Activated naive CD4-positive, alpha-beta T cell treated with anti-CD3 and anti-CD28 coated beads for 36 hours (primary cell): ENCODE data around the gene THRB. TPM values are rescaled to one million over a fixed set of nuclear protein-coding genes. Genes with fewer than 3 reads are reported as not detected.

Experiments used
- CTCF ChIA-PET: fragments of 350-600 bp; sonication (Branson Sonifier 250); formaldehyde crosslinking; loops from one replicate; lab custom pipeline; 2021; ENCODE audit warnings: antibody characterized with exemption; lab: Charles Lee
- DNase-seq: peaks from one replicate; pipeline ENCODE4 v3.0.0-alpha.2; 2020
- H3K27ac Mint-ChIP-seq: one replicate; pipeline ENCODE4 v1.8.0; 2021; ENCODE audit warnings: mild to moderate bottlenecking, mixed read lengths
- H3K27me3 Mint-ChIP-seq: one replicate; pipeline ENCODE4 v1.8.0; 2021; ENCODE audit warnings: low read depth, mixed read lengths
- H3K36me3 Mint-ChIP-seq: one replicate; pipeline ENCODE4 v1.8.0; 2021; ENCODE audit warnings: low read depth, mixed read lengths
- H3K4me1 Mint-ChIP-seq: one replicate; pipeline ENCODE4 v1.8.0; 2021; ENCODE audit warnings: low read depth, mixed read lengths
- H3K4me3 Mint-ChIP-seq: one replicate; pipeline ENCODE4 v1.8.0; 2021; ENCODE audit warnings: mild to moderate bottlenecking, moderate library complexity, mixed read lengths
- H3K9me3 Mint-ChIP-seq: one replicate; pipeline ENCODE4 v1.8.0; 2021; ENCODE audit warnings: mixed read lengths
- intact Hi-C: fragments of 100-400 bp; cut with micrococcal nuclease; formaldehyde crosslinking; loops from one replicate; pipeline ENCODE4 v1.15.1; 2023
- total RNA-seq, 2 experiments: library from RNA; stranded (reverse); gene quantifications; one replicate each; pipeline ENCODE4 v1.2.3, GENCODE V29; 2021

THRB gene
- total RNA-seq, 2 experiments from 2014 or later = not detected

DNA sequence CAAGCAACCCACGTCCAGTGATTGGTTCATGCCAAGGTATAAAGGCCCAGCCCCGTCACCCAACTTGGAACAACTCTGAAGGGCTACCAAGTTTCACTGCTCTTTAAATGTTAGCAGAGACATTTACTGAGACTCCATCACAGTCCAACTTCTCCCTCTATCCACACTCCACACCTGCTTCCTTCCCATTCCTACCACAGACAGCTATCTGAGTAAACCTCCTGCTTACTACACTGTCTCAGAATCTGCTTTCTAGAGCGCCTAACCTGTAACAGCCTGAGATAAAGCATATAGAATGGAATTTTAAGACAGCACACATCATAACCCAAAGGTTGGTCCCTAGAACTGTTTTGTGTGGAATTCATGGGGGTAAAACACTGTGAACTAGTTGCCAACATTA is 106.5 kb downstream of the THRB start:
- no peaks in the 10 kb centered on the region for H3K27me3 Mint-ChIP-seq
- H3K4me3 Mint-ChIP-seq = no peak overlapping the region
- CTCF ChIA-PET = interaction anchor here (0.6 kb wide), 1 partner anchor 1725 kb away, joined by 3 read pairs; no protein-coding TSS in a partner anchor
- H3K9me3 Mint-ChIP-seq = no peaks in the 10 kb centered on the region
- H3K4me1 Mint-ChIP-seq = no peaks in the 10 kb centered on the region
- no peak overlapping the region for H3K27ac Mint-ChIP-seq
- intact Hi-C loops = no loop called here
- DNase-seq = no peak
- H3K36me3 Mint-ChIP-seq = no peaks in the 10 kb centered on the region

DNA sequence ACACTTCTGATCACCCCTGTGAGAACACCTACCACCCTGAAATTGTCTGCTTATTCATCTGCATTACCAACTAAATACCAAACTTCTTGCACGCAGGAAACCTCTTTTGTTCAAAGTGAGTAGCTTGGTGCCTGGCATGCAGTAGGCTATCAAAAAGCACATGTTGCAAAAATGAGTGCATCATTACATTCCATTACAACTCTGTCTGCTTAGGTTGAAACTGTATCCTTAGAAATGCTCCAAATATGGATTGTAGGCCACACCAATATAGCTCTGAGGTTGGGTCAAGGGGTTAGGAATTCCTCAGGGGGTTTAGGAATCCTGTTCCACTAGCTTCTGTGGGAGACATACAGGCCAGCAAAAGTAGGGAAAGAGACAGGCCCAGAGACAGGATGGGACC is 107.2 kb downstream of the THRB start:
- Mint-ChIP-seq H3K36me3 (no peaks in the 10 kb centered on the region), H3K9me3 (no peaks in the 10 kb centered on the region), H3K27me3 (no peaks in the 10 kb centered on the region), H3K27ac (no peak overlapping the region), H3K4me3 (no peak overlapping the region), H3K4me1 (no peaks in the 10 kb centered on the region)
- DNase-seq = no peak
- CTCF ChIA-PET = no interaction called here
- intact Hi-C loops = no loop called here

DNA sequence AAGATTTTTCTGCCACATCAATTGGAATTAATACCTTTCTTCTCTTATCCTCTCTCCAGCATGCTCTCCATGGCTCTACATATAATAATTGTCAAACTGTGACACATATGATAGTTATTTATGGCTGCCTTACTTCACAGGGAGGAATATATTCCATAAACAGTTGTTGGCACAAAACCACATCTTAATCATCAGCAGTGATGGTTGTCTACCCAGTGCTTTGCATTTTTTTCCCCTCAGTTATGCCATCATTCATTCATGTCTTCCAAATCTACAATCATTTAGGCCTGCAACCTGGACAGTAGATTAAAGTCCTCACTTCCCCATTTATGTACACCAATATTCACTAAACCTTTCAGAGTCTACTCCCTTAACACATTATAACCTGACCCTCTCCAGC is 107.7 kb downstream of the THRB start:
- no peak overlapping the region for H3K27ac Mint-ChIP-seq
- no peak overlapping the region for H3K4me3 Mint-ChIP-seq
- H3K27me3 Mint-ChIP-seq = no peaks in the 10 kb centered on the region
- CTCF ChIA-PET = no interaction called here
- no peaks in the 10 kb centered on the region for H3K9me3 Mint-ChIP-seq
- DNase-seq = no peak
- intact Hi-C loops = no loop called here
- no peaks in the 10 kb centered on the region for H3K4me1 Mint-ChIP-seq
- H3K36me3 Mint-ChIP-seq = no peaks in the 10 kb centered on the region

DNA sequence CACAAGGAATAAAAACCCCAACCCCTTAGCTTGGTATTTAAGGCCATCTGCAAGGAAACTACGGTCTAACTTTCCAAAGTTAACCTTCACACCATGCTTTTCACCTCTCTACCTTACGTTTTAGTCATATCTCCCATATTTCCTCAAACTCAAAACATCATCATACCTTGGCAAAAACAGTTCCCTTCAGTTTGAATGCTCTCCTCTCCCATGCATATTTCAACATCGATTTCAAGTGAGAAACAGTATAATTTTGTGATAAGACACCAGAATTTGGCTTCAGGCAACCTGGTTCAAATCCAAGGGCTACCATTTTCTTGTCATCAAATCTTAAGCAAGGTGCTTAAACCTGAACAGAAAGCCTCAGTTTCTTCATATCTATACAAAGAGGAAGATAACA is 108.2 kb downstream of the THRB start:
- Mint-ChIP-seq H3K36me3 (no peaks in the 10 kb centered on the region), H3K4me1 (no peaks in the 10 kb centered on the region), H3K9me3 (no peaks in the 10 kb centered on the region), H3K27me3 (no peaks in the 10 kb centered on the region), H3K27ac (no peak overlapping the region), H3K4me3 (no peak overlapping the region)
- intact Hi-C loops = no loop called here
- CTCF ChIA-PET = no interaction called here
- no peak for DNase-seq

DNA sequence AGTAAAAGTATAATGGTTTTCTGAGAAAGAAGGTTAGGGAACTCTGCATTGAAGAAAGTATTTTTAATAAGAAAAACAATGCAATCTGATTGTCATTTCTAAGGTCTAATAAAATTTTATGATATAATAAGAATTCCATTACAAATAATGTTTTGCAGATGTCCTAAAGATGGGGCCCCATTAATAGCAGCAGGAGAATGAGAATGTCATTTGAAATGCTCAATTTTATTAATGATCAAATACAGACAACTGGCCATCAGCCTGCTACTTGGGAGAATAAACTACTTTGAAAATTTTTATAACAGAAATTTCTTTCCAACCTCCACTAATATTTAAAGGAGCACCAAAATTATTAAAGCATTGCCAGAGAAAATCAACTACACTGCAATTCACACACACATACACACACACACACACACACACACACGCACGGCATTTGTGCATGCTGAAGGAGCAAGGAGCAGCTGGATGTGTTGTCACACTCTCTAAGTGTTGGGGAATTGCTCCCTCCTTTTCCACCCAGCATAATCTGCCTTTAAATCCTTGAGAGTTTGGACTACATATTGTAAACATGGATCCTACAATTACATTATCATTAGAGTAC is 109.5 kb downstream of the THRB start:
- Mint-ChIP-seq H3K9me3 (no peaks in the 10 kb centered on the region), H3K27me3 (no peaks in the 10 kb centered on the region), H3K27ac (no peak overlapping the region), H3K36me3 (no peaks in the 10 kb centered on the region), H3K4me1 (no peaks in the 10 kb centered on the region), H3K4me3 (no peak overlapping the region)
- intact Hi-C loops = no loop called here
- DNase-seq = no peak
- CTCF ChIA-PET = no interaction called here

DNA sequence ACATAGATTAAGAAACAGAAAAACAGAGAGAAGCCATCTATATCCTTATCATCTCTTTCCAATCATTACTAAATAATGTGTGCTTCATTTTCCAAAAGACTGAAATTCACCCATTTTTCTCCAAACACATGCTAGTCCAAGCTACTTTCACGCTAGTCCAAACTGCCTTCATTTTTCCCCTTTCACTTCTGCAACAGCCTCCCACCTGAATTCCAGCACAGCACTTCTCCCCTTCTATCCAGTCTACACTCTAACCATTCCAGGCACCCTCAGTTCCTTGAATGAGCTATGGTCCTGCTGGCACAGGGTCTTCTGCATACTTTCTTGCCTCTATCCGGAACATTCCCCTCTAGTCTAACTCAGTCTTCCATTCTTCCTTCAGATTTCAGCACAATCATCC is 112.0 kb downstream of the THRB start:
- no peaks in the 10 kb centered on the region for H3K36me3 Mint-ChIP-seq
- DNase-seq = no peak
- H3K9me3 Mint-ChIP-seq = no peaks in the 10 kb centered on the region
- intact Hi-C loops = no loop called here
- no peaks in the 10 kb centered on the region for H3K4me1 Mint-ChIP-seq
- CTCF ChIA-PET = no interaction called here
- H3K27ac Mint-ChIP-seq = no peak overlapping the region
- peaks cover 2% of the 10 kb centered on the region for H3K27me3 Mint-ChIP-seq
- H3K4me3 Mint-ChIP-seq = no peak overlapping the region

DNA sequence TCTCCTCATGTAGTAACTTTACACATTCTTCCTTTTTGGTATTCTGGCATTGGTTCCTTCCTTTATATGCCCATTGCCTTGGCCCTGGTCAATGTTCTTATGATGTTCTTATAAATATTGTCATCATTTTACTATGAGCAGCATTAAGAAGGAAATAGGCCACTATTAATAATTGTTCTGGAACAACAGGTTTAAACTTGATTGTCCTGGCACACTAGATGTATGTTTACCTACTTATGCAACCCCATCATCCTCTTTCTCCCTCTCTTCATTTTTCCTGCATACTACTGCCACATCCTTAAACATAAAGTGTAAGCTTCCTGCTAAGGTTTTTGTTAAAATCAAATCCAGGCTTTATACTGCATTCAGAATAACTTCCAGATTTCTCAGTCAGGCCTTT is 114.7 kb downstream of the THRB start:
- H3K4me3 Mint-ChIP-seq = no peak overlapping the region
- peaks cover 2% of the 10 kb centered on the region for H3K27me3 Mint-ChIP-seq
- no peaks in the 10 kb centered on the region for H3K36me3 Mint-ChIP-seq
- CTCF ChIA-PET = no interaction called here
- no peak overlapping the region for H3K27ac Mint-ChIP-seq
- no peaks in the 10 kb centered on the region for H3K4me1 Mint-ChIP-seq
- DNase-seq = no peak
- H3K9me3 Mint-ChIP-seq = no peaks in the 10 kb centered on the region
- intact Hi-C loops = no loop called here

DNA sequence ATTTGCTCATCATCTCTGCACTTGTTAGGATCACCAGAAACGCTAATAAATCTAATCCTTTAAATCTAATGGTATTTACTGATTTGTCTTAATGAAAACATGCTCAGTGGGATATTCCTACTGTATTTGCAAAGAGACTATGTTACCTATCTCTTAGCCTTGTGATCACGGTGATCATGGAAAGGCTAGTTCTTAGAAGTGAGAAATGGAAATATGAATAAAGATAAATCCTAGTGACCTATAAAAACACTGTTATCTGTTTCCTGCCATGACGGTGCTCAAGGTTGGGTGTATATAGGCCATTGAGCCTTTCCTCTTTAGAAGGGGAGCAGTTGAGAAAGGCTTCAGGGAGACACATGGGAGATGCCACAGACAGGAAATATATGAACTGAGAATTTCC is 116.3 kb downstream of the THRB start:
- peaks cover 2% of the 10 kb centered on the region for H3K27me3 Mint-ChIP-seq
- no peaks in the 10 kb centered on the region for H3K36me3 Mint-ChIP-seq
- H3K4me3 Mint-ChIP-seq = no peak overlapping the region
- DNase-seq = no peak
- H3K4me1 Mint-ChIP-seq = no peaks in the 10 kb centered on the region
- no peak overlapping the region for H3K27ac Mint-ChIP-seq
- CTCF ChIA-PET = no interaction called here
- intact Hi-C loops = no loop called here
- H3K9me3 Mint-ChIP-seq = no peaks in the 10 kb centered on the region

DNA sequence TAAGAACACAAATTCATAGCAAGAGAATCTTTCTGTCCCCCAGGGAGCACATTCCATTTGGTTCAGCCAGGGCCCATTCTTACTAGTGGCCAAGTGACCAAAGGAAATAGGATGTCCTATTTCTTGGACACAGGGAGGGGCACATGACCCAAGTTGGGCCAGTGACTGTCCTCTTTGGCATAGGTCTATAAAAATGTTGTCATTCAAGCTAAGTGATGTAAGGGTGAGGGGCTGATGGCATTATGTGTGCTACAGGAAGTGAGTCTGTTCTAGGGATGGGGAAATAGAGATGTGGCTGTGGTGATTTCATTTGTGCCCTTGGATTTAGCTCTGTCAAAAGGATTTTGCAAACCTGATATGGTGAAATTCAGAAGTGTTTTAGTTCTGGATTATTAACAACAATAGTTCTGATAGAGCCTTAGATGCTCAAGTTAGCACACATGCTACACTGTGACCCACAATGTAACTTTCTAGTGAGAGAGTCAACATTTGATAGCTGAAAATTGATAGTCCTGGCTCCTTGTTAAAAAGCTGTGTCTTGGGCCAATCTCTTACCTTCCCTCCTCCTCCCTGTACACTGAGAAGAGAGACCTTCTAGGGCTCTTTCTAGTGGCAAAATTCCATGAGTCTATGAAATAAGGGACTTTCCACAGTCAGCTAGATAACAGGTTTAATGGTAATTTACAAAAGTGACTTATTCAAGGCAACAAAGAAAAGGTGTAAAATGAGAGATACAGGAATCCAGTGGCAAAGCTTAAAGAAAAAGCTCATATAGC is 117.2 kb downstream of the THRB start:
- no peak for DNase-seq
- Mint-ChIP-seq H3K27ac (no peak overlapping the region), H3K4me1 (no peaks in the 10 kb centered on the region), H3K4me3 (no peak overlapping the region), H3K9me3 (no peaks in the 10 kb centered on the region), H3K27me3 (peaks cover 2% of the 10 kb centered on the region), H3K36me3 (no peaks in the 10 kb centered on the region)
- intact Hi-C loops = no loop called here
- CTCF ChIA-PET = interaction anchor here (0.6 kb wide), 2 partner anchors 120 to 265 kb away, joined by 3 to 9 read pairs; no protein-coding TSS in a partner anchor

DNA sequence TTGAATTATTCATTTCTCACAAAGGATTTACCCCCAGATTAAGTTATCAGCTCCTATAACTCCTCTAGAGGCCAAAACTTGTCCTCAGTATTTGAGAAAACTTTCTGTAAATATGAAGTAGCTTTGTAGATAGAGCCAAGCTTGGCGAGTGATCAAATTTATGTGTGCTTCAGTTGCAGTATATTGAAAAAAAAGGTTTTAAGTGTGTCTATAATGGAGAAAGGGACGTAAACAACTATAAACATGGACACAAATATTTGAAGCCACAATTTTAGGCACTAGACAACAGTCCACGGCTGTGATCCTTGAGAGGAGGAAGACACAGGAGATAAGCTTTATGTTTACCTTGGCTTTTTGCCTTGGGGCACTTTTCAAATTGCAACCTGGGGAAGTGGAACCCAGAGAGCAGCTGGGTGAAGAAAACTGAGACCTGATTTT is 118.7 kb downstream of the THRB start:
- Mint-ChIP-seq H3K4me1 (no peaks in the 10 kb centered on the region), H3K36me3 (no peaks in the 10 kb centered on the region), H3K27ac (no peak overlapping the region), H3K9me3 (no peaks in the 10 kb centered on the region), H3K4me3 (no peak overlapping the region), H3K27me3 (peaks cover 2% of the 10 kb centered on the region)
- no peak for DNase-seq
- CTCF ChIA-PET = interaction anchor here (0.6 kb wide), 1 partner anchor 398 kb away, joined by 3 read pairs; no protein-coding TSS in a partner anchor
- intact Hi-C loops = no loop called here

DNA sequence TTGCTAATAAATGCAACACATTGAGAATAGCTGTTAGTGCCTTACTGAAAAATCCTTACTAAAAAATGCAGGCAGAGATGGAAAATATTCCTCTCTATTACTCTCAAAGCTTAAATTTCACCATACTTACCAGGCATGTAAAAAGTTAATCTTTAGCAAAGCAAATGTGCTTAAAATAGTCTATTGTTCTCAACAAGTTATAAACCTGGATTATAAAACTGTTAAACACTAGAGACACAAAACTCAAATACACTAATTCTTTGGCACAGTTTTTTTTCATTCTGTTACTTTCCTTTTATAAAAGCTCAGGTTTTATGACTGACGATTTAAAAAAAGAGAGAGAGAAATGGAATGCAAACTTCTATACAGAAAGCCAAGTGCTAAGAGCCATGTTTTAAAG is 119.8 kb downstream of the THRB start:
- Mint-ChIP-seq H3K4me3 (no peak overlapping the region), H3K36me3 (no peaks in the 10 kb centered on the region), H3K27me3 (peaks cover 2% of the 10 kb centered on the region), H3K4me1 (no peaks in the 10 kb centered on the region), H3K27ac (no peak overlapping the region), H3K9me3 (peaks cover 1% of the 10 kb centered on the region)
- CTCF ChIA-PET = no interaction called here
- intact Hi-C loops = no loop called here
- DNase-seq = no peak

DNA sequence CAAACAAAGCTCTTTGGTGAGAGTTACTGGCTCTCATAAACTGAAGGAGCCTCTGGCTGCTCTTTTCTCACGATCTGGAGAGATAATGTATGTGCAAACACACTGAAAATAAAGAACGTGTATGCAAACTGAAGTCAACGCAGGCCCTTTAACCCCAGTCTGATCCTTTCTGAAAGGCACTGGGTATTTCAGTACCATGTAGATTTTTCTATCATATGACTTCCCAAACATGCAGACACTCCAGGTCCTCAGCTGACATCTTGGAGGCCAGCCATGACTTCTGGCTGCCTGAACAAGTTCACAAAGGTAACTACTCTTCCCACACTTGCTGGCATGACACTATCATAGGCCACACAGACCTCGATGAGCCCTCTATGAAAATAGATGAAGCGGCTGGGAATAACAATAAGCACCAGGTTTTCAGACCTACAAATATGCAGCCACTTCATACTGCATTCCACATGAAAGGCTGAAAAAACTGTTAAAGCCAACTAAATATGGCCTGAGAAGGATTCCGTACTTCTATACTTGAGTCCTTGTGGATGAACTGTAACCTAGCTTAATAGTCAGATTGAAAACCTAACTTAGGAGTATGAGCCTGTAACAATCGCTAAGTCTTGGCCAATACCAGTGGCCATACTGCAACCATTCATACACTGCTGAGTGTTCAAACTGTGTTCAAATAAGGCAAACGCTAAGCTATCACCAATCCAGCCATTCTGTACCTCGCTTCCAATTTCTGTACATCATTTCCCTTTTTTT is 121.3 kb downstream of the THRB start:
- Mint-ChIP-seq H3K9me3 (peaks cover 1% of the 10 kb centered on the region), H3K27me3 (peaks cover 1% of the 10 kb centered on the region), H3K4me1 (no peaks in the 10 kb centered on the region), H3K36me3 (no peaks in the 10 kb centered on the region), H3K4me3 (no peak overlapping the region), H3K27ac (no peak overlapping the region)
- CTCF ChIA-PET = interaction anchor here (0.8 kb wide), 1 partner anchor 138 kb away, joined by 3 read pairs; no protein-coding TSS in a partner anchor
- intact Hi-C loops = no loop called here
- DNase-seq = no peak
